Common myeloid progenitor, CD34-positive (primary cell): Measurements from ENCODE around the gene GABRR1.

Experiments
- CTCF ChIA-PET: fragments of 350-600 bp; sonication (Branson Sonifier 250); formaldehyde crosslinking; loops from one replicate; lab custom pipeline; 2021; ENCODE audit warnings: antibody characterized with exemption; lab: Charles Lee
- POLR2A ChIA-PET: fragments of 350-600 bp; sonication (Branson Sonifier 250); formaldehyde crosslinking; loops from one replicate; lab custom pipeline; 2021; ENCODE audit warnings: antibody characterized with exemption; lab: Charles Lee
- DNase-seq, 3 donors: peaks; one replicate each; pipeline versions ENCODE4 v3.0.0 to v3.0.0-alpha.2; 2013
- H3K27ac ChIP-seq, 2 experiments: 1 replicate in 1 of 2; 2 replicates in 1 of 2; pipeline ENCODE4 v1.7.0; 2013; ENCODE audit warnings: inconsistent platforms in 2 of 2, low read length in 2 of 2, mild to moderate bottlenecking in 2 of 2, low read depth in 1 of 2, moderate library complexity in 1 of 2; ENCODE audit not compliant: severe bottlenecking in 2 of 2, insufficient read depth in 1 of 2, poor library complexity in 1 of 2
- H3K27me3 ChIP-seq, 5 experiments: replicated peaks in 2 of 5; 1 replicate in 3 of 5; 2 replicates in 2 of 5; pipeline versions ENCODE4 v1.6.1 to v1.7.0; 2013; ENCODE audit warnings: low read length in 4 of 5, mild to moderate bottlenecking in 2 of 5, moderate library complexity in 2 of 5, inconsistent platforms in 1 of 5; ENCODE audit not compliant: insufficient read depth in 5 of 5, control insufficient read depth in 4 of 5
- H3K36me3 ChIP-seq, 4 experiments: 1 replicate in 2 of 4; 2 replicates in 2 of 4; pipeline versions ENCODE4 v1.6.1 to v1.7.0; 2013; ENCODE audit warnings: low read length in 3 of 4, control low read depth in 1 of 4, mild to moderate bottlenecking in 1 of 4; ENCODE audit not compliant: control insufficient read depth in 4 of 4, insufficient read depth in 4 of 4
- H3K4me1 ChIP-seq, 4 experiments: 1 replicate in 3 of 4; 2 replicates in 1 of 4; pipeline versions ENCODE4 v1.6.1 to v1.7.1; 2013; ENCODE audit warnings: low read length in 3 of 4, mild to moderate bottlenecking in 3 of 4, control low read depth in 1 of 4, inconsistent platforms in 1 of 4, moderate library complexity in 1 of 4; ENCODE audit not compliant: control insufficient read depth in 4 of 4, insufficient read depth in 4 of 4; ENCODE audit errors: control extremely low read depth in 1 of 4
- H3K4me3 ChIP-seq, 7 experiments: 1 replicate in 4 of 7; 2 replicates in 3 of 7; pipeline versions ENCODE4 v1.5.1 to v1.7.0; 2013; ENCODE audit warnings: mild to moderate bottlenecking in 7 of 7, low read length in 6 of 7, moderate library complexity in 6 of 7, inconsistent platforms in 2 of 7, low read depth in 2 of 7, control low read depth in 1 of 7; ENCODE audit not compliant: insufficient read depth in 4 of 7, control insufficient read depth in 1 of 7; ENCODE audit errors: extremely low read depth in 1 of 7
- H3K9me3 ChIP-seq, 5 experiments: 1 replicate in 4 of 5; 2 replicates in 1 of 5; pipeline versions ENCODE4 v1.6.1 to v1.7.1; 2013; ENCODE audit warnings: low read length in 4 of 5, mild to moderate bottlenecking in 2 of 5, inconsistent platforms in 1 of 5, low read depth in 1 of 5, moderate library complexity in 1 of 5; ENCODE audit not compliant: control insufficient read depth in 4 of 5, insufficient read depth in 2 of 5; ENCODE audit errors: control extremely low read depth in 1 of 5
- WGBS: methylation state at CpG from one replicate; pipeline ENCODE4 v1.1.5; 2013; ENCODE audit not compliant: insufficient coverage; 5-methylcytosine and 5-hydroxymethylcytosine counted together

Gene GABRR1

DNA sequence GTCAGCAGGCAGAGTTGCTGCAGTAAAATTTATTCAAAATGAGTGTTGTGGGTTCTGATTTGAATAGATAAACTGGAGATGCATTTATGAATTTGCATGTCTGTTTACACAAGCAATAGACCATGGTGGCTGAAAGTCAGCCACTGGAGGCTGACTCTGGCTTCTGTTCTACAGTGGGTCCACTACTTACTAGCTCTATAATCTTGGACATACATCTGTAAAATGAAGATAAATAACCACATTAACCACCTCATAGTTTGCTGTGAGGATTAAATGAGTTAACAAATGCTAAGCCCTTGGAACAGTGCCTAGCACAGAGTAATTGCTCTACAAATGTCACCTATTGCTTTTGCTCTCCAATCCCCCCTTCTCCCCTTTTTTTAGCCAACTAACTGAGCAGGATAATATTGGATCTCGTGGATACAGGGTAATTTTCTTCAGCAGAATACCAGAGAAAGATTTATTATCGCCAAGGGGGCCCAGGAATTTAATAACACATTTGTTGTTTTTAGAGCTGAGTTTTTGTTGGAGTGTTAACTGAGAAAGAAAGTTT, 72.7 kb downstream of the GABRR1 start:
- no peaks in the 10 kb centered on the region for H3K9me3 ChIP-seq
- 86% methylated on average over 1 of the region's 2 CpGs for WGBS
- ChIA-PET CTCF (interaction anchor here (0.7 to 7.8 kb wide), 13 partner anchors 10 to 228 kb away, joined by 3 to 36 read pairs (median 5); no protein-coding TSS in a partner anchor), POLR2A (interaction anchor here (0.7 kb wide), 1 partner anchor 15 kb away, joined by 3 read pairs; no protein-coding TSS in a partner anchor)
- peak; percentile 8 to 64 (median 51) for DNase-seq
- peaks cover 2 to 38% (median 25%) of the 10 kb centered on the region in 4 experiments for H3K4me1 ChIP-seq
- H3K4me3 ChIP-seq, result peak overlapping the region in 2 of 7 experiments; percentile 7 to 77
- H3K36me3 ChIP-seq, result peaks cover 0 to 12% (median 2%) of the 10 kb centered on the region in 4 experiments
- H3K27me3 ChIP-seq, result no peaks in the 10 kb centered on the region
- no peak overlapping the region for H3K27ac ChIP-seq

DNA sequence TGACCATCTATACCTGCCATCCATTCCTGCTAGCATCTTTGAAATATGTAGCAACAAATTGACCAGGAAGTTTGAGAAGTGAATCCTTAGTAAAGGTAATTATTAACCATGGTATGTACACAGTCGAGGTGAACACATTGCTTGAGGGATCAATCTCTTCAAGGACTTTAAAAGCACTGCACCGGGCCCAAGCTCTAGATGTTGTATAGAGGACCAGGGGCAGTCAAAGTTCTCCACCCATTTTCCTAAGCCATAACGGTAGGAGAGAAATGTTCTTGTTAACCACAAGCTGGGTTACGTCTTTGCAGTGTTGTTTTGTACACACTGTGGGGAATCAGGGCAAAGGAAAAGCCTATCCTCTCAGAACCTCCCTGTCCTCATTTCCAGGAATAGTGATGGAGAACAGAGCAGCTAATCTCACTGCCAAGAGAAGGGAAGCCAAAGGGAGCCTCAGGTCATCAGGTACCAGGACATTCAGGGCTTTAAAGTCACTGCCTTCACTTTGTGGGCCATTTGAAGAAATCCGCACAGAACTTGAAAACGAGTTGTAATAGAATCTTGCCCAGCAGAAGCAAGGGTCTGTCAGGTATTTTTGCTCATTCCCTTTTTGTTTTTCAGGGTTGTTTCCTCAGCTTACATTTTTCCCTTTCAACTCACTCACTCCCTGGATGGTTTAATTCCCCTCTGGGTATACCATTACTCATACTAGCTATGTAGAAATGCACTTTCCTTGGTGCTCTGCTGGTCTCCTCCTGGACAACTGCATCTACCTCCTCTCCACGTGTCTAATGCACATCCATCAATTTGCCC, 76.6 kb downstream of the GABRR1 start:
- CTCF ChIA-PET, result interaction anchor here (1.3 to 7.8 kb wide), 4 partner anchors 9 to 99 kb away, joined by 3 to 36 read pairs (median 6); no protein-coding TSS in a partner anchor
- POLR2A ChIA-PET, result interaction anchor here (0.6 kb wide), 2 partner anchors 8 to 58 kb away, joined by 3 to 5 read pairs; no protein-coding TSS in a partner anchor
- 89% methylated on average over 5 of the region's 7 CpGs for WGBS
- Histone ChIP-seq H3K4me1 (peaks cover under 1 to 12% (median 7%) of the 10 kb centered on the region in 4 experiments), H3K9me3 (no peaks in the 10 kb centered on the region), H3K27me3 (no peaks in the 10 kb centered on the region), H3K4me3 (no peak overlapping the region), H3K36me3 (no peaks in the 10 kb centered on the region), H3K27ac (no peak overlapping the region)
- DNase-seq, result no peak

GRCh38 chr6:89139509-89140346, 77.4 kb downstream of the GABRR1 start:
- no peaks in the 10 kb centered on the region for H3K36me3 ChIP-seq
- no peak for DNase-seq
- CTCF ChIA-PET, result interaction anchor here (0.6 to 7.8 kb wide), 5 partner anchors 8 to 100 kb away, joined by 4 to 36 read pairs (median 5); no protein-coding TSS in a partner anchor

DNA sequence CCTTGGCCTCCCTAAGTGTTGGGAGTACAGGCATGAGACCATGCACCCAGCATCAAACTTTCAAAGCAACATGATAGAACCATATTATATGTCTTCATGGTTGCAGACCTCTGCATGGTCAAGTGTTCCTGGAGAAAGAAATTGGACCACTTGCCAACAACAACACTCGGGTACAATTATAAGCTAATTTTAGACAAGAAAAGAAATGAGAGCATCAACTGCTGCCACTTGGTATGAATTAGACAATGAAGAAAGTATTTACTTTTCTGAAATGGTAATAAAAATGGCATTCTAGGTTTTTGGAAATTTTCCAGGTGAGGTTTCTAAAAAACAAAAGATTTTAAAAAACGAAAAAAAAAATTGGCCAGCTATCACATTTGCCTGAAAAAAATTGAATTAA, 79.0 kb downstream of the GABRR1 start:
- POLR2A ChIA-PET, result interaction anchor here (0.6 kb wide), 1 partner anchor 56 kb away, joined by 8 read pairs; no protein-coding TSS in a partner anchor
- H3K36me3 ChIP-seq, result no peaks in the 10 kb centered on the region
- no peaks in the 10 kb centered on the region for H3K9me3 ChIP-seq
- no peaks in the 10 kb centered on the region for H3K27me3 ChIP-seq
- 100% methylated on average over 2 of the region's 2 CpGs for WGBS
- H3K4me3 ChIP-seq, result no peak overlapping the region
- no peak for DNase-seq
- H3K27ac ChIP-seq, result no peak overlapping the region
- no peaks in the 10 kb centered on the region for H3K4me1 ChIP-seq
- CTCF ChIA-PET, result interaction anchor here (1.1 to 1.9 kb wide), 3 partner anchors 28 to 155 kb away, joined by 3 to 5 read pairs (median 4); no protein-coding TSS in a partner anchor

More at GRCh38 chr6:89139509-89140346, 77.4 kb downstream of the GABRR1 start:
- no peak overlapping the region for H3K27ac ChIP-seq
- POLR2A ChIA-PET, result interaction anchor here (0.6 kb wide), 1 partner anchor 58 kb away, joined by 3 read pairs; no protein-coding TSS in a partner anchor
- H3K4me3 ChIP-seq, result no peak overlapping the region
- H3K27me3 ChIP-seq, result no peaks in the 10 kb centered on the region
- 100% methylated on average over 3 of the region's 5 CpGs for WGBS
- H3K4me1 ChIP-seq, result peaks cover 0 to 7% (median 3%) of the 10 kb centered on the region in 4 experiments
- no peaks in the 10 kb centered on the region for H3K9me3 ChIP-seq

DNA sequence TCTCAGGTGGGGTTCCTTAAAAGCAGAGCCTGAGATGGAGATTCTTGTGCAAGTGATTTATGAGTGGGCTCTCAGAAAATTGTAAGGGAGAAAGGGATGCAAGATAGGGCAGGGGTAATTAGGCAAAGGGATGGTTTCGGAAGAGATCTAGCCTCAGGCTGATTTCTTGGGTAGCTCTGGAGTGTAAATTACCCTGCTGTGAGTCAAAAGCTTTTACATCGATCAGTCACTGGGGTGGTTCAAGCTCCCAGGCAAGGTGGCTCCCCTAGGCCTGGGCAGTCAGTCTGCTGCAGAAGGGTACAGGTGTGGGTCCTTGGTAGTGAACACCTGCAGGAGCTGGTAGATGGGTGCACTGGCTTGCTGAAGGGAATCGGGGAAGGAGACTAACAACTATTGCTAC, 82.4 kb downstream of the GABRR1 start:
- Histone ChIP-seq H3K9me3 (no peaks in the 10 kb centered on the region), H3K27me3 (no peaks in the 10 kb centered on the region), H3K27ac (no peak overlapping the region), H3K4me3 (no peak overlapping the region), H3K4me1 (no peaks in the 10 kb centered on the region), H3K36me3 (no peaks in the 10 kb centered on the region)
- ChIA-PET CTCF (interaction anchor here (1.6 to 2.1 kb wide), 2 partner anchors 9 to 232 kb away, joined by 5 to 8 read pairs; no protein-coding TSS in a partner anchor), POLR2A (no interaction called here)
- DNase-seq, result no peak
- WGBS, result 100% methylated on average over 2 of the region's 3 CpGs

DNA sequence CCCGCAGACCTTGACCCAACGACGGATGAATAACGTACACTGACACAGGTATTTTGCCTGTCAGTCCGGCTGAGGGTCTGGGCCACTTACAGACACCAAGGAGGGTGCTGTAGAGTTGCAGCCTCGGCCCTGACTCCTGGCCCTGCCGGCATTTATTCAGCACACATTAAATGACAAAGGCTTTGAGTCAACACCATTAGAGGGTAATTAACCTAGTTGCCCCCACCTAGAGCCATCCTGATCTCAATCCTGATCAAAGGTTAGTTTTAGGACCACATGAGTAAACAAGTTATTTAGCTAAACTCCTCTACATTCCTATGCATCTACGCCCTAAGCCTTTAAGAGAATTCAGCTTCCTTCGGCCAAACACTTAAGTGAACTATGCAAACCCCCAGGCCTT, 83.2 kb downstream of the GABRR1 start:
- H3K36me3 ChIP-seq, result no peaks in the 10 kb centered on the region
- DNase-seq, result no peak
- H3K9me3 ChIP-seq, result peaks cover 0 to 3% (median 2%) of the 10 kb centered on the region in 5 experiments
- H3K4me1 ChIP-seq, result no peaks in the 10 kb centered on the region
- H3K4me3 ChIP-seq, result no peak overlapping the region
- CTCF ChIA-PET, result interaction anchor here (1.2 to 2.1 kb wide), 3 partner anchors 10 to 233 kb away, joined by 3 to 8 read pairs (median 5); no protein-coding TSS in a partner anchor
- no peaks in the 10 kb centered on the region for H3K27me3 ChIP-seq
- 98% methylated on average over 9 of the region's 9 CpGs for WGBS
- POLR2A ChIA-PET, result no interaction called here
- no peak overlapping the region for H3K27ac ChIP-seq
